UCSD-AML1 (cell line): Measurements from ENCODE around the gene NIPSNAP2.
"Not testable (repeated sequence)": the region's sequence is repeated elsewhere in the genome, so short reads cannot be mapped to it uniquely, and the experiment has no call there.

ENCODE experiments used
- DNase-seq: peaks from one replicate; lab custom pipeline; 2025; ENCODE audit not compliant: unreplicated experiment; lab: John Stamatoyannopoulos, UW

The NIPSNAP2 gene

GRCh38 chr7:55975988-55976633 is 11.7 kb downstream of the NIPSNAP2 start:
- DNase-seq = no peak

DNA sequence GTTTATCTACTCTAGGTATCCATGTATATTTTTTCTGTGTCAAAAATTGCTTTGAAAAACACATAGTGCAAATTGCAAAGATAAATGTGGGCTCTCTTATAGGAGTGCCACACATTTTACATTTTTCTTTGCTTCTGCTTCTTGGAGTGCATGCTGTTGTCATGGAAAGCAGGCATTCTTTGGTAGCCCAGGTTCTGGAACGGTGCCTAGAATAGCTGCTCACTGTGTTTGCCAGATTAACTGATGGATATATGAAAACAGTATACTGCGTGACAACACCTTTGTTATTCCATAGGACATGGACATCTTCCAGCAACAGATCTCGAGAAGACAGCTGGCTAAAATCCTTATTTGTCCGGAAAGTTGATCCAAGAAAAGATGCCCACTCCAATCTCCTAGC is 13.4 kb downstream of the NIPSNAP2 start:
- DNase-seq = no peak

GRCh38 chr7:55980266-55980665 is 15.9 kb downstream of the NIPSNAP2 start:
- no peak for DNase-seq

DNA sequence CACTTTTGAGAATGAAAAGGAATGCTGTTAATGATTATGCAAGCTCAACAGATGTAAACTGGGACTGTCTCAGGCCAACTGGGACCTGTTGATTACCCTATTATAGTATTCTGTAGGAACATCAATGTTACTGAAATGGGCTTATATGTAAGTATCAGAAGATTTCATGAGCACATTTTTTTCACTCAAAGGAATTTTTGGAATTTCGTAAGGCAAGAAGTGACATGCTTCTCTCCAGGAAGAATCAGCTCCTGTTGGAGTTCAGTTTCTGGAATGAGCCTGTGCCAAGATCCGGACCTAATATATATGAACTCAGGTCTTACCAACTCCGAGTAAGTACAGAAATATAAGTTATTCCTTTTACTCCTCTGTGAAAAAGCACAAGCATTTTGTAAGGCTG is 19.2 kb downstream of the NIPSNAP2 start:
- DNase-seq = no peak

DNA sequence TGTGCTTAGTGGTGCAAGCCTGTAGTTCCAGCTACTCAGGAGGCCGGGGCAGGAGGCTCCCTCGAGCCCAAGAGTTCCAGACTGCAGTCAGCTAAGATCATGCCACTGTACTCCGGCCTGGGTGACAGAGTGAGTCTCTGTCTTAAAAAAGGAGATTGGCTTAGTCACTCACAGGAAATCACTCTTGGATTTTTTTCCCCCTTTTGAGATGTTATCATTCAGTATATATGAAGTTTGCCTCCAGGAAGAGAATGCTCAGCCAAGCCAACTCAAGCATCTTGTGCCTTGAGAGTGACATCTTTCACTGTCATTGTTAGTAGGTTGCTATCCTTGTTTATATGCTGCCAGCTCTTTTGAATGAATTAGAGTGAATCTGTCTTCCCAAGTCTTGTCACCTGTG is 28.0 kb downstream of the NIPSNAP2 start:
- DNase-seq = no peak

GRCh38 chr7:55996856-55997500 is 32.6 kb downstream of the NIPSNAP2 start:
- DNase-seq = no peak

DNA sequence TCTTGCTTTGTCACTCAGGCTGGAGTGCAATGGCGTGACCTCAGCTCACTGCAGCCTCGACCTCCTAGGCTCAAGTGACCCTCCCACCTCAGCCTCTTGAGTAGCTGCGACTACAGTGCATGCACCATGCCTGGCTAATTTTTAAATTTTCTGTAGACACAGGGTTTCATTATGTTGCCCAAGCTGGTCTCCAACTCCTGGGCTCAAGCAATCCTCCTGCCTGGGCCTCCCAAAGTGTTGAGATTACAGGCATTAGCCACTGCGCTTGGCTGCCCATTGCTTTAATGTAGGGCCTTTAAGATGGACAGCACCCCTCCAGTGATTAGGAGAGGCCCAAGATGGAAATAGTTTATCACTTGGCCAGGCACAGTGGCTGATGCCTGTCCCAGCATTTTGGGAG is 39.4 kb downstream of the NIPSNAP2 start:
- no peak for DNase-seq

DNA sequence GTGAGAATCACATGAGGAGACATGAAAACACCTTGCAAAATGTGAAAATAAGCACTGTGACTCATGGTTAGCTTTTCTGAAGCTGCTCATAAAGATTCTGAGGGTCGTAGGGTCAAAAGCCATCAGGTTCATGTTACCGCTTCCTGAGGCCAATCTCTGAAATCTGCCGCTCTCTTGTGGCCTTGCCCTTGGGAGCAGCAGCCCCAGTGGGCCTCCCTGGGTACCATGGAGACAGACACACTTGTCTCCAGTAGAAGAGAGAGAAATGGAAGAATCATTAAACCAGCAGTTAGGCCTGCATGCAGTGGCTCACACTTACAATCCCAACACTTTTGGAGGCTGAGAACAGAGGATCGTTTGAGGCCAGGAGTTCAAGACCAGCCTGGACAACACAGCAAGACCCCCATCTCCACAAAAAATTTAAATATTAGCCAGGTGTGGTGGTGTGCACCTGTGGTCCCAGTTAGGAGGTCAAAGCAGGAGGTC is 42.8 kb downstream of the NIPSNAP2 start:
- no peak for DNase-seq

- DNase-seq = no peak
Measured at GRCh38 chr7:56007891-56008290, 43.5 kb downstream of the NIPSNAP2 start.

DNA sequence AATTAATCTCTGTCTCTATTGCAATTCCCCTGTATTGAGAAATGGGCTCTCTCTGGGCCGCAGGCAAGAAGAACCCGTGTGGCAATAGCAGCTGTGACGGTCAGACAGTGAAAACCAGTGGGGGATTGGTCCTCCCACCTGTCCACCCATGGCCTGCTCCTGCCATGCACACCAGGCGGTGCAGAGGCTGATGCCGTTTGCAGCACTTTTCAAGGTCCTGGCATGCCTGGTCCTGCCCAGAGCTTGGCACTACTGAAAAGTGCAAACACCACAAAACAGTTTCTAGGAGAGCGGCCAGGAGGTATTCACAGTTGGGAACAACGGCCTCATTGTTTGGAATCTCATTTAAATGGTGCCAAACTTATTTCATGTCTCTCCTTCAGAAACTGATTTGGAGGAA is 45.3 kb downstream of the NIPSNAP2 start:
- DNase-seq = no peak

DNA sequence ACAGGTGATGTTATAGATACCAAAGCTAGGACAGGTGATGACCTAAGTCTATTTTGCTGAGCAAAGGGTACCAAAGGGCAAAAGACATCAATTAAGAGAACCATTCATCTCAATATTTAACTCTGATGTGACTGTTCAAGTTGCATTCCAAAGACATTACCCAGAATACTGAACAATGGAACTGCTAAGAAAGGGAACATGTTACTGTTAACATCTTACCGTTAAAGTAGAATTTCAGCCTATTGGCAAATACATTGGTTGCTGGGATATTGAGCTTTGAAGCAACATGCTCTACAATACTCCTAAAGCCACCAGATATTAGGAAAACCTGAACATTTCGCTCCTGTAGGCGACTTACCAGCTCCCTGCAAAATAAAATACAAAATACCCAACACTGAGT is 52.6 kb downstream of the NIPSNAP2 start:
- DNase-seq = not testable (repeated sequence)

DNA sequence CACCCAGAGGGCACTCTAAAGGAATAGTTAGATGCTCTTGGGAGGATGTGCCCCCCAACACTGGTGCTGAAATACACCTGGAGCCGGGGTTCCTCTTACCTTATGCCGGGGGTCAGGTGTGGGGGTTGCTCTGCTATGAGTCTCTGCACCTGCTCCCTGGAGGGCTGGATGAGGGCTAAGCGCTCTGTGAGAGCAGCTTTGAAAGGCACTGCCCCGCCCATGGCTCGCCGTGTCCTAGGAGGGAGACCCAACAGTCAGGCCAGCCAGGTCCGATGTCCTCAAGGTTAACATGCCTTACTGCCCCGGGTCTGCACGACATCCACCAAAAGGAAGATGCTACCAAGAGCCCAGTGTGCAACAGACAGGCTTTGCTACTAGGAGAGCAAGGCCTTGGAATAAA is 55.1 kb downstream of the NIPSNAP2 start:
- DNase-seq = no peak

GRCh38 chr7:56023500-56023899 is 59.1 kb downstream of the NIPSNAP2 start:
- no peak for DNase-seq

DNA sequence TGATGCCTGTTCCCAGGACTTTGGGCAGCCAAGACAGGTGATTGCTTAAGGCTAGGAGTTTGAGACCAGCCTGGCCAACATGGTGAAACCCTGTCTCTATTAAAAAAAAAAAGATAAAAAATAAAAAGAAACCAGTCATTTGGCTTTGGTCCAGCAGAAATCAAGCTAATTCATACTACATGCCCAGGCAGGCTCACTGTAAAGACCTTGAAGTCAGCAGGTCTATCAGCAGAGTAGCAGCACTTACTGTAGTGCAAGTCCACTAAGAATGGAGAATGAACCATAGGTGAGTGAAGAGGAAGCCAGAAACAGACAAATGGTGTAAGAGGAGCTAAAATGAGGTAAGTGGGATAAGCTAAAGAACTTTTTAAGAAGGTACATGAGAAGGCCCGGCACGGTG is 62.2 kb downstream of the NIPSNAP2 start:
- DNase-seq = no peak

DNA sequence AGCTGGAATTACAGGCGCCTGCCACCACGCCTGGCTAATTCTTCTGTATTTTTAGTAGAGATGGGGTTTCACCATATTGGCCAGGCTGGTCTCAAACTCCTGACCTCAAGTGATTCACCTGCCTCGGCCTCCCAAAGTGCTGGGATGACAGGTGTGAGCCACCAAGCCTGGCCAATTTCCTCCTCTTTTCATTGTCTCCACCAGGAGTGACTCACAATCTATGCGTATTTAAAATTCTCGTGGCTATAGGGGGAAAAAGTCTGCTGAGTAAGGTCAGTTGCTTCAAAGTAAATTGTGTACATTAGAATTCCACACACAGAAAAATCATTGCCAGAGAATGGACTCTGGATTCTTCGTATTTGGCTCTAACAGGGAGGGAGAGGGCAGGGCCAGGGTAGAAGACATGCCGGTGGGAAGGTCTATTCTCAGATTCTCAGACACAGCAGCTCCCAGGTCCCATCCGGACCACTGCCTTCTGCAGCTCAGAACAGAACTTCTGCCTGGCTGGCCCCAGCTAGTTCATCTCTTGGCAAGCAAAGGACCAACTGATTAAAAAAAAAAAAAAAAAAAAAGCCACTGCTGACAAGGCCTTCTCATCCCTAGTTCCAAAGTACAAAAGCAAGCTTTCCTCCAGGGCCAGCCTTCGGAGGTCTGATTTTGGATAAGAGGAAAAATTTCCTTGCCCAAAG is 64.7 kb downstream of the NIPSNAP2 start:
- no peak for DNase-seq

DNA sequence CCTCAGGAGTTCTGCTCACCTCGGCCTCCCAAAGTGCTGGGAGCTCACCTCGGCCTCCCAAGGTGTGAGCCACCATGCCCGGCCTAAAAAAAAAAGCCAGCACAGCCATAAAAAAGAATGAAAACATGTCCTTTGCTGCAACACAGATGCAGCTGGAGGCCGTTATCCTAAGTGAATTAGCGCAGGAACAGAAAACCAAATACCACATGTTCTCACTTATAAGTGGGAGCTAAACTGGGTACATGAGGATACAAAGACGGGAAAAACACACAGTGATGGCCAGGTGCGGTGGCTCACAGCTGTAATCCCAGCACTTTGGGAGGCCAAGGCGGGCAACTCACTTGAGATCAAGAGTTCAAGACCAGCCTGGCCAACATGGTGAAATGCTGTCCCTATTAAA is 66.0 kb downstream of the NIPSNAP2 start:
- no peak for DNase-seq

DNA sequence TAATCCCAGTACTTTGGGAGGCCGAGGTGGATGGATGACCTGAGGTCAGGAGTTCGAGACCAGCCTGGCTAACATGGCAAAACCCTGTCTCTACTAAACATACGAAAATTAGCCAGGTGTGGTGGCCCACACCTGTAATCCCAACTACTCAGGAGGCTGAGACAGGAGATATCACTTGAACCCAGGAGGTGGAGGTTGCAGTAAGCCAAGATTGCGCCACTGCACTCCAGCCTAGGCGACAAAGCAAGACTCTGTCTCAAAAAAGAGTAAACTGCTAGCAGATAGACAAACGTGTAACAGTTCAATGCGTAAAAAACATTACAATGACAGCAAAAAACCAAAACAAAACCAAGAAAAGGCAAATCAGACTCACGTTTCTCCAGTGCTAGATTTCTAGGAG is 67.2 kb downstream of the NIPSNAP2 start:
- DNase-seq = not testable (repeated sequence)

DNA sequence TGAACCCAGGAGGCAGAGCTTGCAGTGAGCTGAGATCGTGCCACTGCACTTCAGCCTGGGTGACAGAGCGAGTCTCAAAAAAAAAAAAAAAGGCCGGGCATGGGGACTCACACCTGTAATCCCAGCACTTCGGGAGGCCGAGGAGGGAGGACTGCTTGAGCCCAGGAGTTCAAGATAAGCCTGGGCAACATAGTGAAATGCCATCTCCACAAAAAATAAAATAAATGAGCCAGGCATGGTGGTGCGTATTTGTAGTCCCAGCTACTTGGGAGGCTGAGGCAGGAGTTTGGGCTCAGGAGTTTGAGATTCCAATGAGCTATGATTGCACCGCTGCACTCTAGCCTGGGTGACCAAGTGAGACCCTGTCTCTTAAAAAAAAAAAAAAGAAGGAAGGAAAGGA is 68.2 kb downstream of the NIPSNAP2 start:
- not testable (repeated sequence) for DNase-seq

DNA sequence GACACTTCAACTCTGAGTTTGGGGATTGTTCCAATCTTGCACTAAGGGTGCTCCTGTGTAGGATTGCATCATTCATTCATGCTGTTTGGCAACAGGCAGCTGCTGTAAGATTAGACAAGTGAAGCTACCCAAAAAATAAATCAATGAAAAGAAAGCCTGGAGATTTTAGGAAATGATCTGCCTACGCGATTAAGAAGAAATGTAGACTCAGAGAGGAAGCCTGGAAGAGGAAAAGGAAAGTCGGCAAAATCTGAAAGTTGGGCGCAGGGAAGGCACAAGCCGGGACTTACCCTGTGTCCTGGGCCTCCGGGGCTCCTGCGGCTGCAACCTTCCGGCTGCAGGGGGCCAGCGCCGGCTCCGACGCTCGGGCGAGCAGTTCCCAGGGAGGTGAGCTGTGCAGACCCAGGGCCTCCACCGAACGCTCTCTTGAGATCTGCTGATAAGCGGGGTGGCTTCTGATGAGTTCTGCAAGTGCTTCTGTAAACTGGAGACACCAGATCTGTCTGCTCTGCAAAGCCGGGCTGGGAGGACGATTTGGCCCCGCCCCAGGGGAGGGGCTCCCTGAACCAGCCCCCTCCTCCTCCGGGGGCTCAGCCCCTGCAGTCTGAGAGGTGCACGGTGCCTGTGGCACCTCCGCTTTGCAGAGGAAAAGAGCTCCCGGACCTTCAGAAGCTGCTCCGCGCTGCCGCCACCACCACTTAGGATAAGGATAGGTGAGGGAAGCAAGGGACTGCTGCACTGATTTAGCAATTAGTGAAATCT is 69.5 kb downstream of the NIPSNAP2 start:
- DNase-seq = peak; percentile 51

DNA sequence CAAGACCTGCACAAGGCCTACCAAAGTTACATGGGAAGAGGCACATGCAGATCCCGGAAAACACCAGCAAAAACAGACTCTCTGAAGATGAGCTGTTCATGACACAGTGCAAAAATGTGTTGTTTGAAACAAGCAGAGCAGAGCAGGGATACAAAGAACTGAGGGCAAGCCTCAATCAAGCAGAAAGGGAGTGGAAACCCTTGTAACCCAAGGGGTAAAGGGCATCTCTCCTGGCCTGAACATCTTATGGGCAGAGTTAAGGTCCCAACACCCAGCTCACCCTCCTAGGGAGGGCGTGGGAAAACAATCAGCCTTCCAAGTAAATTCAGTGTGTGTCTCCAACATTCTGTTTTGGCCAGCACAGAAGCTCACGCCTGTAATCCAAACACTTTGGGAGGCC is 76.3 kb downstream of the NIPSNAP2 start:
- DNase-seq = no peak

GRCh38 chr7:56045758-56046157 is 81.4 kb downstream of the NIPSNAP2 start:
- not testable (repeated sequence) for DNase-seq
